Nephron progenitor cell (in vitro differentiated cells): Measurements from ENCODE around the gene SFN.
"Not testable (repeated sequence)": the region's sequence is repeated elsewhere in the genome, so short reads cannot be mapped to it uniquely, and the experiment has no call there.

Experiments
- DNase-seq: peaks from one replicate; pipeline ENCODE4 v3.0.0; 2021
- H3K27ac Mint-ChIP-seq: 2 replicates; pipeline ENCODE4 v1.8.0; 2021; ENCODE audit warnings: mild to moderate bottlenecking, moderate library complexity, mixed read lengths
- H3K27me3 Mint-ChIP-seq: 2 replicates; pipeline ENCODE4 v1.8.0; 2021; ENCODE audit warnings: mild to moderate bottlenecking, low read depth, mixed read lengths; ENCODE audit not compliant: poor library complexity
- H3K36me3 Mint-ChIP-seq: 2 replicates; pipeline ENCODE4 v1.8.0; 2021; ENCODE audit warnings: low read depth, mixed read lengths
- H3K4me1 Mint-ChIP-seq: 2 replicates; pipeline ENCODE4 v1.8.0; 2021; ENCODE audit warnings: mixed read lengths
- H3K4me3 Mint-ChIP-seq: 2 replicates; pipeline ENCODE4 v1.8.0; 2021; ENCODE audit warnings: mild to moderate bottlenecking, moderate library complexity, mixed read lengths
- H3K9me3 Mint-ChIP-seq: 2 replicates; pipeline ENCODE4 v1.8.0; 2021; ENCODE audit warnings: mild to moderate bottlenecking, moderate library complexity, mixed read lengths
- TF ChIP-seq, protein P1 (sequence below): fragments of 200-600 bp; sonication (generic); IDR thresholded peaks from 2 replicates; pipeline ENCODE4 v1.5.0; 2021; ENCODE audit warnings: antibody characterized with exemption

SFN gene

DNA sequence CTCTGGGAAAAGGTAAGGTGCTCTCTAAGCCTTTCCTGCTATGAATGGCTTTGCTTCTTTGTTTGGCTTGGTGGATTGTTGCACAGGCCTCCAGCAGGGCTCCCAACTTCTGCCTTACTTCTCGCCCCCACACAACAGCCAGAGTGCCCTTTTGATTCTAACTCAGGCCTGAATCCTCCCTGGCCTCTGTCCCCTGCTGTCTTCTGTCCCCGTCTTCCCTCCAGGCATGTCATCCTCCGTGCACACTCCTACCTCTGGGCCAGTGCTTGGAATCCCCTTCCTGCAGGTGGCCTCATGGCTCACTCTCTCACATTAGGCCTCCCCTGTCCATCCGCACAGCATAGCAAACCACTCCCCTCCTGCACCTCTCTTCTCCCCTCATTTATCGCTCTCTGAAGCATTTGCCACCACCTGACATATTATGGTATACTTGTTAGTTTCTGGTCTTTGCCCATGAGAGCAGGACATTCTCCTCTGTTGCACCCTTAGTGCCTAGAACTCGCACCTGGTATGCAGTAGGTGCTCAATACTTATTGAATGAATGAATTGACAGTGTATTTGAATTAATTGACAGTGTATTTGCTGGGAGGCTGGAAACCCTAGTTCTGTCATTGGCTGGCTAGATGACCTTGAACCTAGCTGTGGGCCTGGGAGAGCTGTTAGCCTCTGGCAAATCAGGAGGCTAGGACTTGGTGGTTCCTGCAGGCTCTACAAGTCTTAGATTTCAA, 33.6 kb upstream of the SFN start:
- Mint-ChIP-seq H3K9me3 (no peaks in the 10 kb centered on the region), H3K27ac (no peak overlapping the region), H3K4me1 (peaks cover 55% of the 10 kb centered on the region), H3K4me3 (peak overlapping the region; percentile 42), H3K36me3 (peaks cover 22% of the 10 kb centered on the region), H3K27me3 (no peaks in the 10 kb centered on the region)
- TF ChIP-seq, protein P1, sequence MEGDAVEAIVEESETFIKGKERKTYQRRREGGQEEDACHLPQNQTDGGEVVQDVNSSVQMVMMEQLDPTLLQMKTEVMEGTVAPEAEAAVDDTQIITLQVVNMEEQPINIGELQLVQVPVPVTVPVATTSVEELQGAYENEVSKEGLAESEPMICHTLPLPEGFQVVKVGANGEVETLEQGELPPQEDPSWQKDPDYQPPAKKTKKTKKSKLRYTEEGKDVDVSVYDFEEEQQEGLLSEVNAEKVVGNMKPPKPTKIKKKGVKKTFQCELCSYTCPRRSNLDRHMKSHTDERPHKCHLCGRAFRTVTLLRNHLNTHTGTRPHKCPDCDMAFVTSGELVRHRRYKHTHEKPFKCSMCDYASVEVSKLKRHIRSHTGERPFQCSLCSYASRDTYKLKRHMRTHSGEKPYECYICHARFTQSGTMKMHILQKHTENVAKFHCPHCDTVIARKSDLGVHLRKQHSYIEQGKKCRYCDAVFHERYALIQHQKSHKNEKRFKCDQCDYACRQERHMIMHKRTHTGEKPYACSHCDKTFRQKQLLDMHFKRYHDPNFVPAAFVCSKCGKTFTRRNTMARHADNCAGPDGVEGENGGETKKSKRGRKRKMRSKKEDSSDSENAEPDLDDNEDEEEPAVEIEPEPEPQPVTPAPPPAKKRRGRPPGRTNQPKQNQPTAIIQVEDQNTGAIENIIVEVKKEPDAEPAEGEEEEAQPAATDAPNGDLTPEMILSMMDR: no peak
- no peak for DNase-seq

DNA sequence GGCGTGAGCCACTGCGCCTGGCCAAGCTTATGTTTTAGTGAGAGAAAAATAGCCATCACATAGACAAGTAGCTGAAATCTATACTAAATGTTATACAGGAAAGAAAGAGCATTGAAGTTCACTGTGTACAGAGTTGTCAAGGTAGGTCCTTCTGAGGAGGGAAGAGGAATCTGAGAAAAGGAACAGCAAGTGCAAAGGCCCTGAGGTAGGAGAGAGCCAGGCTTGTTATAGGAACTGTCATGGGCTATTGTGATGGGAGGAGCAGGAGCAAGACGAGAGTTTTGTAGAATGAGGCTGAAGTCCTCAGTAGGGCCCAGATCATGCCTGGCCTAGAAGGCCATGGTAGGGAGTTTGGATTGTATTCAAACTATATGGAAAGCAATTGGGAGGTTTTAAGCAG, 31.9 kb upstream of the SFN start:
- Mint-ChIP-seq H3K4me3 (no peak overlapping the region), H3K27me3 (peaks cover under 1% of the 10 kb centered on the region), H3K9me3 (no peaks in the 10 kb centered on the region), H3K36me3 (peaks cover 38% of the 10 kb centered on the region), H3K4me1 (peaks cover 39% of the 10 kb centered on the region), H3K27ac (peak overlapping the region; percentile 57)
- no peak for DNase-seq
- TF ChIP-seq, protein P1: no peak

GRCh38 chr1:26831546-26832248, 31.3 kb upstream of the SFN start:
- peak overlapping the region; percentile 57 for H3K27ac Mint-ChIP-seq
- H3K27me3 Mint-ChIP-seq: peaks cover 6% of the 10 kb centered on the region
- no peak overlapping the region for H3K4me3 Mint-ChIP-seq

DNA sequence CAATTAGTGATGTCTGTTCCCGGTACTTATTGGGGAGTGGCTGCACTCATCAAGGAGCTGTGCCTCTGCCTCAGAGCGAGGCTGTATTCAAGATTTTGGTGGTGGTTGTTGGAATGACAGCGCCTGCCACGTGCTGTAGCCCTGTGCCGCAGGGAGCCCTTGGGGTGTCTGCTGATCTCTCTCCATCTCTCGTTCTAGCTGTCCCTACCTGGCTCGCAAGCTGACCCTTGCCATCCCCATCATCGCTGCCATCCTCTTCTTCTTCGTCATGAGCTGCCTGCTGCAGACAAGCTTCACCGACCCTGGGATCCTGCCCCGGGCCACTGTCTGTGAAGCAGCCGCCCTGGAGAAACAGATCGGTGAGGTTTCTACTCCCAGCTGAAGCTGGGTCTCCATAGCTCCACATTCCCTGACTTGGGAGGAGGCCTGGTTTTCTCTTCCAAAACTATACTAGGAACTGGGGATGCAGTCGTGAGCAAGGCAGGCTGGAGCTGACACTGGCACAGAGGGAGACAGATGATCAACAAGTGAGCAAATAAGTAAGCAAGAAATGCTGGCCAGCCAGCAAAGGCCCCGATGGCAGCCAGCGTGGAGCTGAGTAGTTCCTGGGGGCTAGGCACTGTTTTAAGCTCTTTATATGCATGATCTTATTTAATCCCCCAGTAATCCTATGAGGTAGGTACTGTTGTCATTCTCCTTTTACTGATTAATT, 30.5 kb upstream of the SFN start:
- Mint-ChIP-seq H3K36me3 (peaks cover 47% of the 10 kb centered on the region), H3K4me1 (peaks cover 33% of the 10 kb centered on the region), H3K9me3 (no peaks in the 10 kb centered on the region), H3K27ac (no peak overlapping the region), H3K27me3 (peaks cover 6% of the 10 kb centered on the region), H3K4me3 (no peak overlapping the region)
- no peak for DNase-seq
- TF ChIP-seq, protein P1: no peak

More at GRCh38 chr1:26831546-26832248, 31.3 kb upstream of the SFN start:
- Mint-ChIP-seq H3K4me1 (peaks cover 36% of the 10 kb centered on the region), H3K9me3 (no peaks in the 10 kb centered on the region), H3K36me3 (peaks cover 45% of the 10 kb centered on the region)
- TF ChIP-seq, protein P1: no peak
- DNase-seq: no peak

DNA sequence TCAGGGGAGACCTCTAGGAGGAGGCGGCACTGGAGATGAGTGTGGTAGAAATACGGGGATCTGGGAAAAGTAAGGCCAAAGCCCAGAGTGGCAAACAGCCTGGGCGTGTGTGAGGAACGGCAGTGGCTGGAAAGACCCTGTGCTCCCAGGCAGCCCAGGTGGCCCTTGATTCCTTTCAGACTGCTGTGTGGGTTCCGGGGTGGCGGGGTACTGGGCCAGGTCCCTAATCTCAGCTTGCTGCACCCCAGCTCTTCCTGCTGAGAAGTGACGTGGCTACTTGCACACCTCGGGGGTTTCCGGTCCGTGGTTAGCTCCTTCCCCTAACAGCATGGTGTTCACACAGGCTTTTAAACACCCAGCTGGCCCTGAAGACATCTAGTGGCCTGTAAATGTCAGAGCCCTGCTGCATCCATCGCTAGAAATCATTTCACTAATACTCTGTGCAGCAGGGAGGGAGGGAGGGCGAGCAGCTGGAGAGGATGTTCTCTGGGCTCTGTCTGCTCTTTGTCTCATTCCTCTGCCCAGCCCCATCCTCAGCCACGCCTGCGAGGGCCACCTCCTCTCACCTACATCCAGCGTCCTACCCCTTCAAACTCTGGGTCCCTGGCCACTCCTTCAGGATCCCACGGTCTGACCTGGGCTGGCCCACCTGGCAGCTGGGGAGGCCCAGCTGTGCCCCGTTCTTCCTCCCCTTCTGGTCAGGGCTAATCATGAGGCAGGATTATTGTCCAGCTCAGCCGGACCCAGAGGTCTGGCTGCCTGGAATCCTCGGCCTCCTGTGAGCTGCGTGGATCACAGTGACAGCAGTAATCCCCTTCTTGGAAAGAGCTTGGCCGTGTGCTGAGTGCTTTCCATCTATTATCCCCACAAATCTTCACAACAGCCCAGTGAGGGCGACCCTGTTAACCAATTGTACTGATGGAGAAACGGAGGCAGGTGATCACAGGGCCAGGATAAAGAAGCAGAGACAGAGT, 29.2 kb upstream of the SFN start:
- peak overlapping the region; percentile 8 for H3K27ac Mint-ChIP-seq
- TF ChIP-seq, protein P1: no peak
- H3K9me3 Mint-ChIP-seq: no peaks in the 10 kb centered on the region
- DNase-seq: no peak
- H3K4me3 Mint-ChIP-seq: no peak overlapping the region
- peaks cover 57% of the 10 kb centered on the region for H3K36me3 Mint-ChIP-seq
- peaks cover 6% of the 10 kb centered on the region for H3K27me3 Mint-ChIP-seq
- peaks cover 20% of the 10 kb centered on the region for H3K4me1 Mint-ChIP-seq

GRCh38 chr1:26837665-26838064, 25.3 kb upstream of the SFN start:
- H3K4me3 Mint-ChIP-seq, H3K27ac Mint-ChIP-seq, H3K27me3 Mint-ChIP-seq, DNase-seq, H3K4me1 Mint-ChIP-seq, H3K9me3 Mint-ChIP-seq: not testable (repeated sequence)
- H3K36me3 Mint-ChIP-seq: peaks cover 65% of the 10 kb centered on the region
